ENCODE data around the gene ZBTB40.

- TF ChIP-seq CTCF (IDR thresholded peaks at IDR 0.05 in 4 of 5, conservative IDR thresholded peaks at IDR 0.05 in 1 of 5) (no peak), POLR2A (IDR thresholded peaks at IDR 0.05) (no peak)
These were observed 40.5 kb downstream of the ZBTB40 start for GRCh38 chr1:22491995-22492715.

Measured in gastrocnemius medialis (tissue), 4 donors.